B cell (primary cell): Measurements from ENCODE around the gene NCBP1. TPM values are rescaled to one million over a fixed set of nuclear protein-coding genes. Genes with fewer than 3 reads are reported as not detected.

Experiments used
- ATAC-seq: fragments of 200-7000 bp; cut with Tn5 transposase; one replicate; pipeline ENCODE4 v1.10.0; 2021; ENCODE audit warnings: low read depth, mild to moderate bottlenecking, moderate number of reproducible peaks, moderate library complexity
- CTCF ChIA-PET: fragments of 350-600 bp; sonication (Branson Sonifier 250); formaldehyde crosslinking; loops from one replicate; lab custom pipeline; 2021; ENCODE audit warnings: antibody characterized with exemption, inconsistent platforms; lab: Charles Lee
- POLR2A ChIA-PET: fragments of 350-600 bp; sonication (Branson Sonifier 250); formaldehyde crosslinking; loops from one replicate; lab custom pipeline; 2021; ENCODE audit warnings: antibody characterized with exemption; lab: Charles Lee
- DNase-seq: peaks from one replicate; pipeline ENCODE4 v3.0.0; 2013
- H2AFZ ChIP-seq: 2 replicates; pipeline ENCODE4 v1.6.1; 2012; ENCODE audit warnings: mild to moderate bottlenecking, low read depth, low read length; ENCODE audit not compliant: insufficient read depth, poor library complexity, severe bottlenecking
- H3K27ac ChIP-seq, 2 donors: 1 replicate in 1 of 2; 2 replicates in 1 of 2; pipeline ENCODE4 v1.5.1; 2012 to 2013; ENCODE audit warnings: low read length in 2 of 2, mild to moderate bottlenecking in 2 of 2, moderate library complexity in 1 of 2
- H3K27me3 ChIP-seq, 4 experiments: fragments of 200-600 bp in 1 of 4; sonication (generic) in 1 of 4; replicated peaks in 1 of 4; 1 replicate in 2 of 4; 2 replicates in 2 of 4; pipeline versions ENCODE4 v1.6.1 to v1.7.0; 2013 to 2016; ENCODE audit warnings: low read length in 3 of 4, mild to moderate bottlenecking in 2 of 4, mixed read lengths in 1 of 4, moderate library complexity in 1 of 4; ENCODE audit not compliant: insufficient read depth in 4 of 4, control insufficient read depth in 3 of 4; ENCODE audit errors: control extremely low read depth in 1 of 4
- H3K36me3 ChIP-seq, 2 experiments: replicated peaks in 1 of 2; 1 replicate in 1 of 2; 2 replicates in 1 of 2; pipeline versions ENCODE4 v1.6.1 to v1.7.1; 2013; ENCODE audit warnings: low read length in 1 of 2; ENCODE audit not compliant: insufficient read depth in 2 of 2, control insufficient read depth in 1 of 2; ENCODE audit errors: control extremely low read depth in 1 of 2, extremely low read depth in 1 of 2
- H3K4me1 ChIP-seq, 2 donors: fragments of 200-600 bp in 1 of 2; sonication (generic) in 1 of 2; 1 replicate in 1 of 2; 2 replicates in 1 of 2; pipeline versions ENCODE4 v1.5.1 to v1.6.1; 2013 to 2017; ENCODE audit warnings: low read length in 2 of 2; ENCODE audit not compliant: control insufficient read depth in 2 of 2, insufficient read depth in 2 of 2
- H3K4me2 ChIP-seq: replicated peaks from 2 replicates; pipeline ENCODE3; 2012; ENCODE audit warnings: mild to moderate bottlenecking, low read depth, low read length; ENCODE audit not compliant: poor library complexity, severe bottlenecking
- H3K4me3 ChIP-seq, 5 experiments: fragments of 200-600 bp in 1 of 5; sonication (generic) in 1 of 5; 1 replicate in 3 of 5; 2 replicates in 2 of 5; pipeline versions ENCODE4 v1.5.1 to v1.7.0; 2011 to 2016; ENCODE audit warnings: low read length in 4 of 5, mild to moderate bottlenecking in 4 of 5, low read depth in 2 of 5, control low read depth in 1 of 5, moderate library complexity in 1 of 5; ENCODE audit not compliant: insufficient read depth in 1 of 5; ENCODE audit errors: control extremely low read depth in 1 of 5, extremely low read depth in 1 of 5
- H3K79me2 ChIP-seq: fragments of 200-600 bp; sonication (generic); one replicate; pipeline ENCODE4 v1.6.0; 2016; ENCODE audit warnings: low read length; ENCODE audit not compliant: control insufficient read depth, insufficient read depth
- H3K9ac ChIP-seq: fragments of 200-600 bp; sonication (generic); 2 replicates; pipeline ENCODE4 v1.6.1; 2017; ENCODE audit warnings: mild to moderate bottlenecking, low read length, moderate library complexity
- H3K9me3 ChIP-seq, 3 donors: one replicate each; pipeline versions ENCODE4 v1.6.1 to v1.7.1; 2013; ENCODE audit warnings: low read length in 2 of 3; ENCODE audit not compliant: control insufficient read depth in 2 of 3, insufficient read depth in 1 of 3; ENCODE audit errors: control extremely low read depth in 1 of 3
- H4K20me1 ChIP-seq: 2 replicates; pipeline ENCODE4 v1.6.0; 2012; ENCODE audit warnings: mild to moderate bottlenecking, low read length; ENCODE audit not compliant: insufficient read depth, control insufficient read depth, poor library complexity, severe bottlenecking
- H3K27ac Mint-ChIP-seq: one replicate; pipeline ENCODE4 v1.8.0; 2021; ENCODE audit warnings: mixed read lengths
- H3K27me3 Mint-ChIP-seq: one replicate; pipeline ENCODE4 v1.8.0; 2021; ENCODE audit warnings: mixed read lengths
- H3K4me1 Mint-ChIP-seq: one replicate; pipeline ENCODE4 v1.8.0; 2021; ENCODE audit warnings: mixed read lengths
- H3K4me3 Mint-ChIP-seq: one replicate; pipeline ENCODE4 v1.8.0; 2021; ENCODE audit warnings: mixed read lengths
- H3K9me3 Mint-ChIP-seq: one replicate; pipeline ENCODE4 v1.8.0; 2022; ENCODE audit warnings: mixed read lengths; ENCODE audit not compliant: insufficient read depth
- EZH2 ChIP-seq: IDR thresholded peaks from 2 replicates; pipeline ENCODE4 v1.6.1; 2012; ENCODE audit warnings: borderline replicate concordance, low read depth, mild to moderate bottlenecking, moderate library complexity, low read length; ENCODE audit not compliant: insufficient read depth, poor library complexity, severe bottlenecking
- WGBS: methylation state at CpG from one replicate; pipeline ENCODE4 v1.1.5; 2013; ENCODE audit warnings: missing lambda C conversion rate; ENCODE audit not compliant: insufficient coverage; 5-methylcytosine and 5-hydroxymethylcytosine counted together
- intact Hi-C: fragments of 100-400 bp; cut with micrococcal nuclease; formaldehyde crosslinking; loops from one replicate; pipeline ENCODE4 v1.10.0; 2022
- polyA plus RNA-seq: library from polyadenylated mRNA; depleted of rRNA; stranded (reverse); fragments of >200 nt; gene quantifications from 2 replicates; pipeline ENCODE4 v1.2.3, GENCODE V29; 2012
- total RNA-seq, 2 donors: library from RNA; stranded (reverse); fragments of 120-200 nt in 1 of 2; gene quantifications; 1 replicate in 1 of 2; 2 replicates in 1 of 2; pipeline versions ENCODE4 v1.2.3 to v1.2.4, GENCODE V29; 2013 to 2022
- TF ChIP-seq, protein P1 (sequence below): fragments of 200-600 bp; IDR thresholded peaks from one replicate; pipeline ENCODE4 v1.8.0; 2022; ENCODE audit warnings: antibody characterized with exemption, mild to moderate bottlenecking

Gene NCBP1
- total and polyA plus RNA-seq, 2 donors (not counting 1 experiment from before 2014, with no cell fraction given) = 19.5 to 38.0 TPM

DNA sequence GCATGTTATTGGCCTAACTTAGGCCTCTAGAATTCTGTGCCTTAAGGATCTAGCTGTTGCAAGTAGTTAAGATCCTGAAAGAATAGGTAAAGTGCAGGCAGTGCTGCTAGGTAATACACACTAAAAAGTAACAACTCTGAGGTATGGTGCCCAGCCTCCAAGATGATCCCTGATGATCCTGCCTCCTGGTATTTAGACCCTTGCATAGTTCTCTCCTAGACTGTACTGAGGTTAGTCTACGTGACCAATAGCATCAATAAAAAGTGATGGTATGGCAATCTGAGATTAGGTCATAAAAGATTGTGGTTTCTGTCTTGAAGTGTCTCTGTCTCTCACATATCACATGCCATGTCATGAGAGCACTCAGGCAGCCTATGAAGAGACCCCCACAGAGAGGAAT lies 9.7 kb upstream of the NCBP1 start:
- Mint-ChIP-seq H3K9me3 (no peaks in the 10 kb centered on the region), H3K27ac (no peak overlapping the region), H3K4me1 (peaks cover 5% of the 10 kb centered on the region), H3K4me3 (no peak overlapping the region), H3K27me3 (no peaks in the 10 kb centered on the region)
- no peak overlapping the region for H3K9ac ChIP-seq
- intact Hi-C loops = no loop called here
- no peak overlapping the region for H3K27ac ChIP-seq
- ATAC-seq (no peak), DNase-seq (no peak)
- H3K4me3 ChIP-seq = no peak overlapping the region
- H3K4me1 ChIP-seq = no peaks in the 10 kb centered on the region
- TF ChIP-seq EZH2 = no peak
- TF ChIP-seq, protein P1, sequence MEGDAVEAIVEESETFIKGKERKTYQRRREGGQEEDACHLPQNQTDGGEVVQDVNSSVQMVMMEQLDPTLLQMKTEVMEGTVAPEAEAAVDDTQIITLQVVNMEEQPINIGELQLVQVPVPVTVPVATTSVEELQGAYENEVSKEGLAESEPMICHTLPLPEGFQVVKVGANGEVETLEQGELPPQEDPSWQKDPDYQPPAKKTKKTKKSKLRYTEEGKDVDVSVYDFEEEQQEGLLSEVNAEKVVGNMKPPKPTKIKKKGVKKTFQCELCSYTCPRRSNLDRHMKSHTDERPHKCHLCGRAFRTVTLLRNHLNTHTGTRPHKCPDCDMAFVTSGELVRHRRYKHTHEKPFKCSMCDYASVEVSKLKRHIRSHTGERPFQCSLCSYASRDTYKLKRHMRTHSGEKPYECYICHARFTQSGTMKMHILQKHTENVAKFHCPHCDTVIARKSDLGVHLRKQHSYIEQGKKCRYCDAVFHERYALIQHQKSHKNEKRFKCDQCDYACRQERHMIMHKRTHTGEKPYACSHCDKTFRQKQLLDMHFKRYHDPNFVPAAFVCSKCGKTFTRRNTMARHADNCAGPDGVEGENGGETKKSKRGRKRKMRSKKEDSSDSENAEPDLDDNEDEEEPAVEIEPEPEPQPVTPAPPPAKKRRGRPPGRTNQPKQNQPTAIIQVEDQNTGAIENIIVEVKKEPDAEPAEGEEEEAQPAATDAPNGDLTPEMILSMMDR = no peak
- H3K27me3 ChIP-seq = no peaks in the 10 kb centered on the region
- no peaks in the 10 kb centered on the region for H4K20me1 ChIP-seq
- no CpG with 5 or more reads among the region's 1 CpG for WGBS
- no peaks in the 10 kb centered on the region for H3K9me3 ChIP-seq
- H3K4me2 ChIP-seq = no peak overlapping the region
- ChIA-PET CTCF (interaction anchor here (1.9 to 2.3 kb wide), 2 partner anchors 8 to 25 kb away, joined by 5 to 10 read pairs; no protein-coding TSS in a partner anchor), POLR2A (interaction anchor here (1.0 kb wide), 1 partner anchor 9 kb away, joined by 3 read pairs; the partner anchor contains the start of gene TSTD2)
- peaks cover 16% of the 10 kb centered on the region for H3K79me2 ChIP-seq
- peaks cover 0 to 16% of the 10 kb centered on the region in 2 experiments for H3K36me3 ChIP-seq
- no peak overlapping the region for H2AFZ ChIP-seq

DNA sequence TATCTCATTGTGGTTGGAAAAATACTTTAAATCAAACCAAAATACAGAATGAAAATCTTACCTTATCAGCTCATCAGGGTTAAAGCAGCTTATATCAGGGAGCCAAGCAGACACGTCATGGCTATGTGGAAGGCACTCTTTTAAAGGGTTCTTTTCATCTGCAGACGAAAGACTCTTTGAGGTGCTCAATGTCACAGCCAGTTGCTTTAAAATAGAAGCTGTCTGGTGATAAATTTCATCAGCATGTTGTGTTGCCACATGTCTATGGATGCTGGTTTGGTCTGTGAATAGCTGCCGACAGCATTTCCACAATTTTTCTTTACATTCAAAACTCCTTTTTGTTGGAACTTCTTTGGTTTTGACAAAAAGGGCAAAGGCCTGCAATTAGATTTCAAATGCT lies 8.0 kb upstream of the NCBP1 start:
- H4K20me1 ChIP-seq = no peaks in the 10 kb centered on the region
- ChIA-PET POLR2A (interaction anchor here (0.6 kb wide), 1 partner anchor 483 kb away, joined by 5 read pairs; no protein-coding TSS in a partner anchor), CTCF (interaction anchor here (2.3 kb wide), 1 partner anchor 10 kb away, joined by 10 read pairs; no protein-coding TSS in a partner anchor)
- H3K9me3 Mint-ChIP-seq = no peaks in the 10 kb centered on the region
- H3K79me2 ChIP-seq = peaks cover 29% of the 10 kb centered on the region
- no peak overlapping the region for H3K27ac ChIP-seq
- H3K27me3 ChIP-seq = no peaks in the 10 kb centered on the region
- DNase-seq (no peak), ATAC-seq (no peak)
- H3K4me3 Mint-ChIP-seq = no peak overlapping the region
- H3K4me3 ChIP-seq = no peak overlapping the region
- no peak overlapping the region for H3K4me2 ChIP-seq
- TF ChIP-seq EZH2 = no peak
- TF ChIP-seq, protein P1 = no peak
- no peaks in the 10 kb centered on the region for H3K9me3 ChIP-seq
- H3K4me1 ChIP-seq = no peaks in the 10 kb centered on the region
- H3K27ac Mint-ChIP-seq = no peak overlapping the region
- H2AFZ ChIP-seq = no peak overlapping the region
- H3K4me1 Mint-ChIP-seq = peaks cover 11% of the 10 kb centered on the region
- no CpG with 5 or more reads among the region's 3 CpGs for WGBS
- no peak overlapping the region for H3K9ac ChIP-seq
- intact Hi-C loops = no loop called here
- H3K36me3 ChIP-seq = peaks cover 0 to 16% of the 10 kb centered on the region in 2 experiments
- no peaks in the 10 kb centered on the region for H3K27me3 Mint-ChIP-seq
